NB4 (cell line): ENCODE measurements around the gene GPR39.

Source experiments
- DNase-seq: peaks from one replicate; pipeline ENCODE4 v3.0.0; 2010; ENCODE audit warnings: low read depth
- H3K4me3 ChIP-seq: one replicate; pipeline ENCODE4 v1.5.1; 2011; ENCODE audit warnings: mild to moderate bottlenecking, low read depth, low read length, moderate library complexity
- CTCF ChIP-seq: IDR thresholded peaks from one replicate; pipeline ENCODE4 v1.5.1; 2012; ENCODE audit warnings: low read depth, low read length
- MYC ChIP-seq: IDR thresholded peaks from 2 replicates; pipeline ENCODE4 v1.6.1; 2011; ENCODE audit warnings: low read depth, low read length
- POLR2A ChIP-seq: IDR thresholded peaks from 2 replicates; pipeline ENCODE4 v1.6.1; 2011; ENCODE audit warnings: mild to moderate bottlenecking; ENCODE audit not compliant: insufficient read length; ENCODE audit errors: extremely low read depth
- TF ChIP-seq, protein P1 (sequence below): IDR thresholded peaks from 2 replicates; pipeline ENCODE4 v1.6.1; 2011; ENCODE audit warnings: low read depth, low read length

GPR39 gene

GRCh38 chr2:132466428-132467028 is 49.9 kb downstream of the GPR39 start:
- no peak overlapping the region for H3K4me3 ChIP-seq
- TF ChIP-seq MYC = no peak
- TF ChIP-seq, protein P1, sequence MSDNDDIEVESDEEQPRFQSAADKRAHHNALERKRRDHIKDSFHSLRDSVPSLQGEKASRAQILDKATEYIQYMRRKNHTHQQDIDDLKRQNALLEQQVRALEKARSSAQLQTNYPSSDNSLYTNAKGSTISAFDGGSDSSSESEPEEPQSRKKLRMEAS = no peak
- no peak for TF ChIP-seq CTCF
- DNase-seq = no peak

- TF ChIP-seq CTCF = no peak
- TF ChIP-seq MYC = no peak
- TF ChIP-seq, protein P1 = no peak
- TF ChIP-seq POLR2A = no peak
- H3K4me3 ChIP-seq = no peak overlapping the region
- no peak for DNase-seq
These were observed 52.4 kb downstream of the GPR39 start for GRCh38 chr2:132468821-132469675.

GRCh38 chr2:132470746-132471145 is 54.1 kb downstream of the GPR39 start:
- no peak overlapping the region for H3K4me3 ChIP-seq
- TF ChIP-seq CTCF (no peak), MYC (no peak), POLR2A (no peak)
- TF ChIP-seq, protein P1 = no peak
- no peak for DNase-seq

- no peak for DNase-seq
- TF ChIP-seq CTCF (no peak), POLR2A (no peak), MYC (no peak)
- TF ChIP-seq, protein P1 = no peak
- no peak overlapping the region for H3K4me3 ChIP-seq
These were observed 56.7 kb downstream of the GPR39 start for GRCh38 chr2:132473174-132473883.

DNA sequence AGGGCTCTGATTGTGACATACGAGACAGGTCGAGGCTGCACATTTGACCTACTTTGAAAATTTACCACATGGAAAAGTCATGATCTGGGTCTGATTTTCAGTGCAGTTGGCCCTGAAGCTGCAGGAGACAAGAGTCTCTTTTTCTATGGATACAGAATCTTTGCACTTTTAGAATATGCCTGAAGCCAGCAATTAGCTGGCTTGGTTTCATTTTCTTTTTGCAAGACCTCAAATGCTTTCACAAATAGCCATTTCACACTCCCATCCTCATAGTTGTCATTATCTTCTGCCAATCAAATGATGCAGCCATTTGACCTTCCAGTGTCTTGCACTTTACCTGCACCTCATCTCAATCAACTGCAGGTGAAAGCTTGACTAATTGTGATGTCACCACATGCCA is 59.0 kb downstream of the GPR39 start:
- DNase-seq = no peak
- no peak for TF ChIP-seq CTCF
- TF ChIP-seq POLR2A = no peak
- TF ChIP-seq, protein P1 = no peak
- TF ChIP-seq MYC = no peak
- H3K4me3 ChIP-seq = no peak overlapping the region
